Ecto neural progenitor cell (in vitro differentiated cells): Measurements from ENCODE around the gene NEK6.

ENCODE experiments used
- DNase-seq: peaks from one replicate; pipeline ENCODE4 v3.0.0-alpha.2; 2018; ENCODE audit warnings: low spot score

Gene NEK6

GRCh38 chr9:124354346-124355038 is 96.7 kb downstream of the NEK6 start:
- no peak for DNase-seq

GRCh38 chr9:124355039-124355940 is 97.5 kb downstream of the NEK6 start:
- DNase-seq, result no peak

GRCh38 chr9:124355941-124356744 is 98.4 kb downstream of the NEK6 start:
- no peak for DNase-seq

DNA sequence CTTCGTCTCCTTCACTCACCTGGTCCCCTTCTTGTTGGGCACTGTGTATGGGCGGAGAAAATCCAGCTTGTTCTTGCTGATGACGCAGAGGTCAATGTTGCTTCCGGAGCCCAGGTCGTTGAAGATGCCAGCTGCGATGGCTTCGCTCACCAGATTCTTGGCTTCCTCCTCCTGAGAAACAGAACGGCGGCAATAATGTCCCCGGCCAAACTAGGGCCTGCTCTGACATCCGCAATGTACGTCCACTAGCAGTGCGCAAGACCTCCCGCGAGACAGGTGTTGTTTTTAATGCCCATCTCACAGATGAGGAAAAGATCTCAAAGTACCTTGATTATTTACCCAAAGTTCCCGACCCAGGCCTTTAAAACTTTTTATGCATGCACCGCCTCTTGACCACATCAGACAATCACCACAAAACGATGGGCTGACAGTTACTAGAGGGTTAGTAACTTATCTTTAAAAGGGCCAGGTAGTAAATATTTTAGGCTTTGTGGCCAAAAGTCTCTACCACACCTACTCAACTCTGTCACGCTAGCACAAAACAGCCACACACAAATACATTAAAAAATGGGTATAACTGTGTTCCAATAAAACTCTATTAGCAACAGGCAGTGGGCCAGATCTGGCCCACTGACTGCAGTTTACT is 99.1 kb downstream of the NEK6 start:
- no peak for DNase-seq

- no peak for DNase-seq
Observed at GRCh38 chr9:124357721-124358361, 100.1 kb downstream of the NEK6 start.

DNA sequence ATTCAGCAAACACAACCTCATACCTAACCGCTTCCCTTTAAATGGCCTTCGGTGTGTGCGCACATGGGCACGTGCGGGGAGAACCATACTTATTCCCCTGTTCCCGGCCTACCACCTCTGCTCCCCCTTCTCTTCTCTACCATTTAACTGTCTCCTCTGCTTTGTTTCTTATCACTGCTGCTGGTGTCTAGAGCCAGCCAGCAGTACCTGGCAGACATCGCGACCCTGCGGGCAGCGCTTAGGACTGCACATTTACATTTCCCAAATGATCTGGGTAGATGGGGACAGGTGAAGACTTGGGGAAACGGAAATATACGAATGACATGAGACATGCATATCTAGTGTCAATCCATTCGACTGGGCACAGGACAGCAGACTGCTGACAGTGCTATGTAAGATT is 100.9 kb downstream of the NEK6 start:
- DNase-seq, result no peak

DNA sequence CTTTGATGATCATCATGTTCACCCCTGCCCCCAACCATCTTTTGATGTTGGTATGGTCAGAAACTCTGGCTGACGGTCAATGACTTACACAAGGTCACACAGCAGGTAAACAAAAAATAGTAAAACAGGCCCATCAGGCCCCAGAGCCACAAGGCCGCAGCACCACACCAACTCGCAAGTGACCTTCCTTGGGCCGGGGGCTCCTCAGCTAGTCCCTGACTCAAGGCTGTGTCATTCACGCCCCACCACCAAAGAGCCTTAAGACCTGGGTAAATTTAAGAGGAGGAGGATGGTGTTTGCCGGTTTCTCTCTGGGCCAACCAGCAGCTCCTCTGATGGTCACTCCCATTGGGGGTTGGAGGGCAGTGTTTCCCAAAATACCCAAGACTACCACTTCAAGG is 101.7 kb downstream of the NEK6 start:
- DNase-seq, result no peak

GRCh38 chr9:124359855-124360678 is 102.3 kb downstream of the NEK6 start:
- no peak for DNase-seq

- no peak for DNase-seq
Observed at GRCh38 chr9:124361128-124361527, 103.4 kb downstream of the NEK6 start.

DNA sequence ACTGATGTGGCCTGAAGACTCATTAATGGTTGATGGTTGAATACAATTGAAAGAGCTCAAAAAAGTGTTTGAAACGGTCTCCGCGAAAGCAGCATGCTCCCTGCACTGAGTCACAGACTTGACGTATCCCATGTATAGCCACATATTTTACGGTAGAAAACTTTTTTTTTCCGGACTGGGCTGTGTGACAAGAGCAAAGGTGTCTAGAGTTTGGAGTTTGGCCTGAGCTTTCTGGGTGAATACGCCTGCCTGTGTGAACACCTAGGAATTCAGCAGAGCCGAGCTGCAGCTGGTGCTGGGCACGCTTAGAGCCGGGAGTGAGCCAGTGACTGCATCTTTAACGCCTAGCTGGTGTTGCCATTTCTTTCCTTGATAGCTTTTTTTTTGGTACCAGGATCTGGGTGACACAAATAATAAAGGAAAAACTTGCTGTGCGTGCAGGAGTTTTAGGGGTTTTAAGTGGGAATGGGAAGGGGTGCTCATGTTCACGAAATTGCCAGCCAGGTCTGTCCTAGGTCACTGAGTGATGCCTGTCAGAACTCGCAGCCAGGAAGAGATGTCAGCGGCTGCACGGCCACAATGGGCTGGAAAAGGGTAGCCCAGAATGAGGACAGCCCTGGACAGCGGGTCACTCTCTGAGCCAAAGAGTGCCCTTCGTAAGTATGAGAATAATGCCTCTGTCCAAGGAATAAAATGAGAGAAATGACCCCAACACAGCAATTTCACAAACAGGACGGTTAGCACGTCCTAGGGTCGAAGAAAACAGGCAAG is 105.8 kb downstream of the NEK6 start:
- no peak for DNase-seq

DNA sequence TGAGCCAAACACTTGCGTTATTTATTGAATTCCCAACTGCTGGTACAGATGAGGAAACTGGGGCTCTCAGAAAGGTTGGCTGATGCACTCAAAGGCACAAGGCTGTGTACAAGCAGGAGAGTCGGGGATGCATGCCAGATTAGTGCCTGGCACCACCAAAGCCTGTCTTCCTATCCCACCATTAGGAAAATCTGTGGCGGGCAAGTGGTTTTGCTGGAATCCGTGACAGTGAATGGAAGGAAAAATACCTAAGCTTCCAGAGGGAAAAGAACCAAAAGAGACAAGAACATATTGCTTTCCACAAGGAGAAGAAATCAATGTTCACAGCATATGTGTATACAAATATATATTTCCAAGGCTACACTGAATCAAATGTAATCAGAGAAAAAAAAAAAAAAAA is 106.4 kb downstream of the NEK6 start:
- DNase-seq, result no peak

DNA sequence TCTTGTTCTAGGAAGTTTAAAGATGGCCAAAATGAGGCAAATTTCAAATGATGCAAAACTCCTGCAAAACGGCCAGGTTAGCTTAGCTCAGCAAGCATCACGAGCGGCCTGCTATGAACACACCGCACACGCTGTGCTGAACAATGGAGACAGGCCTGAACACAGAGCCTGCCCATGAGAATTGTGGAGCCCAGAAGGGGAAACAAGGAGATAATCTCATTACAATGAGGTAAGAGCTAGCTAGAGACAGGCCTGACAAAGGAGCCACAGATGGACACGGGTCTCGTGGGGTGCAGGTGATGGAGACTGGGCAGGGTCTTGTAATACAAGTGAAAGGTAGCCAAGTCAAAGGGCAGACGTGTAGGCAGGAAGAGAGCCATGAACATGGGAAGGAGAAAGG is 107.3 kb downstream of the NEK6 start:
- DNase-seq, result no peak

GRCh38 chr9:124366476-124367220 is 108.9 kb downstream of the NEK6 start:
- DNase-seq, result no peak

- DNase-seq, result no peak
Observed at GRCh38 chr9:124368692-124369091, 110.9 kb downstream of the NEK6 start.

DNA sequence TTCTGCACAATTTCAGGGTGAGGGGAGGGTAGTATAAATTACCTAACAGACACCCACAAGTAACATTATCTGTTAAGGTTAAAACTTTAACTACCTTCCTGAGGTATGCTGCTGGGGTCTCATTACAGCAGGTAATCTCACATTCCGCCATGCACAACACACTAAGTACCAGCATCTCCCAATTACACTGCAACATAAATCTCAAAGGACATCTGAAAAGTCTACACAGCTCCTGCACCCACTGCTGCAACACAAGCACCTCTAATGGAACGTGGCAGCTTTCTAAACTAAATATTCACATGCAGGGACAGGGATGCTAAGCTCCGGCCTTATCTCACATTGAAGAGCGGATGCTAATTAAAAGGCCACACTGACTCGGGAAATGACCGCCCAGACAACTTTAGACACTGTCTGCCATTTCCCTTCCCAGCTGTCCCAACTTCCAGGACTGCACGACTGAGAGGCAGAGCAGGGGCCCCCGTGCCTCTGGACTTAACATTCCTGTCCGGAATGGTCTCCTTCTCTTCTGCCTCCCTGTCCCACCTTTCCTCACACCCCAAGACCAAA is 111.6 kb downstream of the NEK6 start:
- no peak for DNase-seq

DNA sequence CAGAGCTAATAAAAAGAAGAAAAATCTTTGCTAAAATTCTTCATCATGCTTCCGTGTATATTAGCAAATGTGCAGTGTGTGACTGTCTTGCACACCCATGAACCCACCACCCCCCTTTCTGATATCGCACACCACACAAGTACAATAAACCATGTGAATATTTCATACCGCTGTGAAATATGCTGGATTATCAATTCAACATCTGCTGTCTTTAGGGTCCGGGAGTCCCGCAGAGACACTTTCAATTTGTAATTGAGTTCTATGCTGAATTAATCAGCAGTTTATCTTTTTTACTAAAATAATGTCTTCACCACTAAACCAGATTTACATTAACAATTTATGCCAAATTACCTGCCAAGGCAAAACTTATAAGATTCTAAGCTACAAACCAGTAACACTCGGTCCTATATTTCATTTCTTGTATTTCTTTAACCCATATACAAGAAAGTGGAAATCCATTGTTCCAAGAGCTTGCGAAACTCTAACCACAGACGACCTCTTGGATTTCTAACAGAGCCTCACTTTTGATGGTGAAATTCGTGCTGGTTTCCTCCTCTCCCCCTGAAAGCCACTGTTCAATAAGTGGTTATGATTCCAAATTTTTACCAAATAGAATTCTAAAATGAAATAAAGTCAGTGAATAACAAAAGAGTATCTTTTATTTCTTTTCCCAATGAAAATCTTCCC is 113.3 kb downstream of the NEK6 start:
- no peak for DNase-seq

DNA sequence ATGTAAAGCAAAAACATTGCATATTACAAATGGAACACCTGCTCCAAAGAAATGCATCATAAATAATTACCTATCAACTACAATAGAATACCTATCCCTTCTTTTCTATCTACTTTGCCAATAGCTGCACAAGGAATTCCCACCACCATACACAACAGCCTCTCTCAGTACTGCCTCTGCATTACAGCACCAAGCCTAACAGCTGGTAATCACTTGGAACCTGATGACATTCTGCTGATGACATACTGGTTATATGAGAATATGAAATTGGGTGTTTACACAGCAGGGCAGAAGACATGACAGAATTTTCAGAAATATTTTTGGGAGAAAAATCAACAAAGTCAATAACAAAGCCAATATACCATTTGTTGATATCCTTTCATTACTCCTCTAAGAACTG is 114.3 kb downstream of the NEK6 start:
- DNase-seq, result no peak

- no peak for DNase-seq
Observed at GRCh38 chr9:124373386-124373785, 115.6 kb downstream of the NEK6 start.
